Measurements from ENCODE around the gene SEC16A.

SEC16A gene

GRCh38 chr9:136470792-136471469, 11.9 kb downstream of the SEC16A start:
- DNase-seq (ENCODE audit: low spot score), result no peak
- TF ChIP-seq CTCF (IDR thresholded peaks at IDR 0.05; ENCODE audit: extremely low read depth, missing control alignments), result no peak

- no peak for DNase-seq (ENCODE audit: low spot score)
- TF ChIP-seq CTCF (IDR thresholded peaks at IDR 0.05; ENCODE audit: extremely low read depth, missing control alignments), result no peak
Observed at GRCh38 chr9:136470356-136470755, 12.5 kb downstream of the SEC16A start.

GRCh38 chr9:136467766-136468165, 15.1 kb downstream of the SEC16A start:
- DNase-seq (ENCODE audit: low spot score), result no peak

GRCh38 chr9:136466155-136466541, 16.7 kb downstream of the SEC16A start:
- no peak for DNase-seq (ENCODE audit: low spot score)
- no peak for TF ChIP-seq CTCF (IDR thresholded peaks at IDR 0.05; ENCODE audit: extremely low read depth, missing control alignments)

More at GRCh38 chr9:136467766-136468165, 15.1 kb downstream of the SEC16A start:
- TF ChIP-seq CTCF (IDR thresholded peaks at IDR 0.05; ENCODE audit: extremely low read depth, missing control alignments), result no peak

GRCh38 chr9:136465500-136466154, 17.2 kb downstream of the SEC16A start:
- DNase-seq (ENCODE audit: low spot score), result no peak
- TF ChIP-seq CTCF (IDR thresholded peaks at IDR 0.05; ENCODE audit: extremely low read depth, missing control alignments), result no peak

- DNase-seq (ENCODE audit: low spot score), result no peak
- no peak for TF ChIP-seq CTCF (IDR thresholded peaks at IDR 0.05; ENCODE audit: extremely low read depth, missing control alignments)
Observed at GRCh38 chr9:136464241-136464640, 18.6 kb downstream of the SEC16A start.

GRCh38 chr9:136463578-136463977, 19.3 kb downstream of the SEC16A start:
- no peak for TF ChIP-seq CTCF (IDR thresholded peaks at IDR 0.05; ENCODE audit: extremely low read depth, missing control alignments)
- DNase-seq (ENCODE audit: low spot score), result no peak

Data from GM20000 (cell line).